Gastrocnemius medialis (tissue), 4 donors: ENCODE results near the gene C1QL3. TPM values are rescaled to one million over a fixed set of nuclear protein-coding genes. Genes with fewer than 3 reads are reported as not detected.

ENCODE experiments used
- ATAC-seq, 2 donors: fragments of 150-250 bp; one replicate each; pipeline ENCODE4 v1.9.1; 2016
- DNase-seq, 2 donors: peaks; one replicate each; pipeline ENCODE4 v3.0.0-alpha.2; 2019
- H3K27ac ChIP-seq, 4 donors: fragments of 200-600 bp; sonication (generic); 1 replicate in 1 of 4; 2 replicates in 3 of 4; pipeline ENCODE4 v1.5.1; 2016 to 2018; ENCODE audit warnings: mild to moderate bottlenecking in 2 of 4, moderate library complexity in 1 of 4
- H3K27me3 ChIP-seq, 3 donors: fragments of 200-600 bp; sonication (generic) in 2 of 3; 1 replicate in 1 of 3; 2 replicates in 2 of 3; pipeline versions ENCODE4 v1.5.1 to v1.6.0; 2016 to 2019; ENCODE audit warnings: mild to moderate bottlenecking in 1 of 3, moderate library complexity in 1 of 3
- H3K36me3 ChIP-seq, 2 donors: fragments of 200-600 bp; sonication (generic) in 1 of 2; one replicate each; pipeline ENCODE4 v1.5.1; 2017 to 2018
- H3K4me1 ChIP-seq, 2 donors: fragments of 200-600 bp; sonication (generic) in 1 of 2; one replicate each; pipeline ENCODE4 v1.5.1; 2016 to 2017; ENCODE audit warnings: mild to moderate bottlenecking in 2 of 2
- H3K4me3 ChIP-seq, 4 donors: fragments of 200-600 bp; sonication (generic) in 3 of 4; 1 replicate in 1 of 4; 2 replicates in 3 of 4; pipeline ENCODE4 v1.5.1; 2016 to 2019; ENCODE audit warnings: mild to moderate bottlenecking in 2 of 4
- H3K9me3 ChIP-seq, 3 donors: fragments of 200-600 bp; sonication (generic) in 2 of 3; 1 replicate in 1 of 3; 2 replicates in 2 of 3; pipeline ENCODE4 v1.5.1; 2016 to 2019
- POLR2A ChIP-seq, 2 donors: fragments of 450-650 bp; IDR thresholded peaks; one replicate each; pipeline ENCODE4 v1.6.1; 2017; ENCODE audit warnings: antibody characterized with exemption in 2 of 2, mild to moderate bottlenecking in 2 of 2, moderate library complexity in 2 of 2
- in situ Hi-C, 4 donors: fragments of 200-750 bp; cut with MboI; loops; one replicate each; pipeline versions ENCODE4 v1.15.0 to v1.8.0; 2017; ENCODE audit warnings: low sequenced_read_pairs in 4 of 4
- intact Hi-C: fragments of 100-400 bp; cut with DNase I; formaldehyde crosslinking; loops from one replicate; pipeline ENCODE4 v1.15.1; 2023; ENCODE audit warnings: low total_unique reads
- total RNA-seq, 4 donors: library from RNA; depleted of rRNA; stranded (reverse); fragments of >200 nt; gene quantifications; one replicate each; pipeline versions ENCODE4 v1.1.0 to v1.2.3, GENCODE V29; 2016
- TF ChIP-seq, protein P1 (sequence below), 5 experiments: fragments of 450-650 bp in 3 of 5; fragments of 200-600 bp in 2 of 5; sonication (generic) in 2 of 5; IDR thresholded peaks in 4 of 5; conservative IDR thresholded peaks in 1 of 5; 1 replicate in 4 of 5; 2 replicates in 1 of 5; pipeline ENCODE4 v1.5.1; 2016 to 2019; ENCODE audit warnings: antibody characterized with exemption in 5 of 5, mild to moderate bottlenecking in 3 of 5, moderate library complexity in 3 of 5

The C1QL3 gene
- total RNA-seq, 4 donors from 2014 or later: not detected

DNA sequence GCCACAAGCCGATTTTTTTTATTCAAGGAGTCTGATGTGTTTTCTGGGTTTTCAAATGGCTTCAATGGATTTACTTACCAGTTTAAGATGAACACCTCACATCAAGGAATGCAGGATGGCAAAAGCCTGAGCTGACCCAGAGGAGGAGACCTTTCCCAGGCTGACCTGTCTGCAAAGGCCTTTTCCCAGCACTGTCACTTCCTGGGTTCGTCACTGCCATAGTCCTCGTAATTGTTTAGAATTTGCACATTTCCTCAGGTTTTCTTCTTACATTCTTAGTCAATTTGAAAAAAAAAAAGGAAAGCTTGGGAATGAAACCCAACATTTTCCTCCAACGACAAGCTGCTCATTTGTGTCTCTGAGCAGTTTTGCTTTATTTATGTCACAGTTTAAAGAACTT is 42.9 kb downstream of the C1QL3 start:
- intact Hi-C loops (no loop called here), in situ Hi-C loops (no loop called here)
- no peak for ATAC-seq

DNA sequence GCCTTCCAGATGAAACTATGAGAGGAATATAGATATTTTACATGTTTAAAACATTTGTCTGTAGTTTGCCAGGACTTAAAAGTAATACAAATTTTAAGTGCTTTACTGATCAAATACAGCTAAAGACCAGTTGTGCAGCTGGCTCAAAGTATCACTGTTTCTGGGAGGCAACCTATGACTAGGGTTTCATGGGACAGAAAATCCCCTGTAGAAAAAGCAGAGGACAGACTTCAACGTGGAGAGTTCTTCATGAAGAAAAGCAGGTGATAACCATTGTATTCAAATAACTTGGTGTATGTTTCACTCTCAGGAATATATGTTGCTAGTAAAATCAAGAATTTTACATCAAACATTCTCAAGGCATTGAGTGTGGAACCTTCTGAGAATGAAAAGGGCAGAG is 43.9 kb downstream of the C1QL3 start:
- ATAC-seq (no peak), DNase-seq (no peak)
- TF ChIP-seq POLR2A (IDR thresholded peaks at IDR 0.05): no peak
- no peaks in the 10 kb centered on the region for H3K27me3 ChIP-seq
- no peak overlapping the region for H3K4me3 ChIP-seq
- no peak overlapping the region for H3K27ac ChIP-seq
- intact Hi-C loops: no loop called here
- no peaks in the 10 kb centered on the region for H3K9me3 ChIP-seq
- no peaks in the 10 kb centered on the region for H3K36me3 ChIP-seq
- in situ Hi-C loops: no loop called here
- peaks cover 0 to 5% of the 10 kb centered on the region in 2 donors for H3K4me1 ChIP-seq

More for the DNA sequence above, 42.9 kb downstream of the C1QL3 start:
- Histone ChIP-seq H3K4me1 (peaks cover 0 to 5% of the 10 kb centered on the region in 2 donors), H3K36me3 (no peaks in the 10 kb centered on the region), H3K27me3 (no peaks in the 10 kb centered on the region), H3K9me3 (no peaks in the 10 kb centered on the region), H3K4me3 (no peak overlapping the region), H3K27ac (no peak overlapping the region)
- no peak for TF ChIP-seq POLR2A (IDR thresholded peaks at IDR 0.05)
- TF ChIP-seq, protein P1, sequence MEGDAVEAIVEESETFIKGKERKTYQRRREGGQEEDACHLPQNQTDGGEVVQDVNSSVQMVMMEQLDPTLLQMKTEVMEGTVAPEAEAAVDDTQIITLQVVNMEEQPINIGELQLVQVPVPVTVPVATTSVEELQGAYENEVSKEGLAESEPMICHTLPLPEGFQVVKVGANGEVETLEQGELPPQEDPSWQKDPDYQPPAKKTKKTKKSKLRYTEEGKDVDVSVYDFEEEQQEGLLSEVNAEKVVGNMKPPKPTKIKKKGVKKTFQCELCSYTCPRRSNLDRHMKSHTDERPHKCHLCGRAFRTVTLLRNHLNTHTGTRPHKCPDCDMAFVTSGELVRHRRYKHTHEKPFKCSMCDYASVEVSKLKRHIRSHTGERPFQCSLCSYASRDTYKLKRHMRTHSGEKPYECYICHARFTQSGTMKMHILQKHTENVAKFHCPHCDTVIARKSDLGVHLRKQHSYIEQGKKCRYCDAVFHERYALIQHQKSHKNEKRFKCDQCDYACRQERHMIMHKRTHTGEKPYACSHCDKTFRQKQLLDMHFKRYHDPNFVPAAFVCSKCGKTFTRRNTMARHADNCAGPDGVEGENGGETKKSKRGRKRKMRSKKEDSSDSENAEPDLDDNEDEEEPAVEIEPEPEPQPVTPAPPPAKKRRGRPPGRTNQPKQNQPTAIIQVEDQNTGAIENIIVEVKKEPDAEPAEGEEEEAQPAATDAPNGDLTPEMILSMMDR (IDR thresholded peaks at IDR 0.05 in 4 of 5, conservative IDR thresholded peaks at IDR 0.05 in 1 of 5): no peak
- DNase-seq: no peak

GRCh38 chr10:16472828-16473227 is 48.9 kb downstream of the C1QL3 start:
- H3K4me3 ChIP-seq: no peak overlapping the region
- no peaks in the 10 kb centered on the region for H3K36me3 ChIP-seq
- DNase-seq (no peak), ATAC-seq (no peak)
- in situ Hi-C loops (no loop called here), intact Hi-C loops (no loop called here)
- TF ChIP-seq, protein P1 (IDR thresholded peaks at IDR 0.05 in 4 of 5, conservative IDR thresholded peaks at IDR 0.05 in 1 of 5): no peak
- no peak for TF ChIP-seq POLR2A (IDR thresholded peaks at IDR 0.05)
- no peaks in the 10 kb centered on the region for H3K4me1 ChIP-seq
- H3K27ac ChIP-seq: no peak overlapping the region
- H3K9me3 ChIP-seq: no peaks in the 10 kb centered on the region
- H3K27me3 ChIP-seq: no peaks in the 10 kb centered on the region

- ATAC-seq (no peak), DNase-seq (no peak)
- intact Hi-C loops (no loop called here), in situ Hi-C loops (no loop called here)
- Histone ChIP-seq H3K27ac (no peak overlapping the region), H3K4me3 (no peak overlapping the region), H3K36me3 (no peaks in the 10 kb centered on the region), H3K4me1 (no peaks in the 10 kb centered on the region), H3K27me3 (no peaks in the 10 kb centered on the region), H3K9me3 (no peaks in the 10 kb centered on the region)
- no peak for TF ChIP-seq POLR2A (IDR thresholded peaks at IDR 0.05)
- TF ChIP-seq, protein P1 (IDR thresholded peaks at IDR 0.05 in 4 of 5, conservative IDR thresholded peaks at IDR 0.05 in 1 of 5): no peak
Measured at GRCh38 chr10:16470747-16471146, 50.9 kb downstream of the C1QL3 start.

GRCh38 chr10:16466001-16466400 is 55.7 kb downstream of the C1QL3 start:
- Histone ChIP-seq H3K4me3 (no peak overlapping the region), H3K9me3 (no peaks in the 10 kb centered on the region), H3K27ac (no peak overlapping the region), H3K4me1 (no peaks in the 10 kb centered on the region), H3K36me3 (no peaks in the 10 kb centered on the region), H3K27me3 (no peaks in the 10 kb centered on the region)
- in situ Hi-C loops: no loop called here
- DNase-seq (no peak), ATAC-seq (no peak)
- TF ChIP-seq POLR2A (IDR thresholded peaks at IDR 0.05): no peak
- TF ChIP-seq, protein P1 (IDR thresholded peaks at IDR 0.05 in 4 of 5, conservative IDR thresholded peaks at IDR 0.05 in 1 of 5): no peak
- intact Hi-C loops: no loop called here

Other genes with a start within 250 kb of the C1QL3 start
- gene PTER, start 84.9 kb downstream of the C1QL3 start, total RNA-seq: 10 to 100 TPM in 1 of 4 donors, 1 to 10 TPM in 3; 6.5 to 10.4 (median 8.5) TPM